C4-2B (cell line): ENCODE results near the gene HNRNPK.

Experiments
- ZFX ChIP-seq: fragments of 450-650 bp; IDR thresholded peaks from 2 replicates; pipeline ENCODE4 v1.6.1; 2017
- TF ChIP-seq, protein P1 (sequence below): fragments of 450-650 bp; conservative IDR thresholded peaks from 2 replicates; pipeline ENCODE4 v1.5.1; 2017; ENCODE audit warnings: mild to moderate bottlenecking

GRCh38 chr9:83996126-83996525, 16.1 kb upstream of the HNRNPK start:
- TF ChIP-seq, protein P1, sequence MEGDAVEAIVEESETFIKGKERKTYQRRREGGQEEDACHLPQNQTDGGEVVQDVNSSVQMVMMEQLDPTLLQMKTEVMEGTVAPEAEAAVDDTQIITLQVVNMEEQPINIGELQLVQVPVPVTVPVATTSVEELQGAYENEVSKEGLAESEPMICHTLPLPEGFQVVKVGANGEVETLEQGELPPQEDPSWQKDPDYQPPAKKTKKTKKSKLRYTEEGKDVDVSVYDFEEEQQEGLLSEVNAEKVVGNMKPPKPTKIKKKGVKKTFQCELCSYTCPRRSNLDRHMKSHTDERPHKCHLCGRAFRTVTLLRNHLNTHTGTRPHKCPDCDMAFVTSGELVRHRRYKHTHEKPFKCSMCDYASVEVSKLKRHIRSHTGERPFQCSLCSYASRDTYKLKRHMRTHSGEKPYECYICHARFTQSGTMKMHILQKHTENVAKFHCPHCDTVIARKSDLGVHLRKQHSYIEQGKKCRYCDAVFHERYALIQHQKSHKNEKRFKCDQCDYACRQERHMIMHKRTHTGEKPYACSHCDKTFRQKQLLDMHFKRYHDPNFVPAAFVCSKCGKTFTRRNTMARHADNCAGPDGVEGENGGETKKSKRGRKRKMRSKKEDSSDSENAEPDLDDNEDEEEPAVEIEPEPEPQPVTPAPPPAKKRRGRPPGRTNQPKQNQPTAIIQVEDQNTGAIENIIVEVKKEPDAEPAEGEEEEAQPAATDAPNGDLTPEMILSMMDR = no peak
- no peak for TF ChIP-seq ZFX
